IMR-90 (cell line): ENCODE data around the gene CD7. TPM values are rescaled to one million over a fixed set of nuclear protein-coding genes. Genes with fewer than 3 reads are reported as not detected.

Source experiments
- ATAC-seq: fragments of 200-7000 bp; cut with Tn5 transposase; 2 replicates; pipeline ENCODE4 v1.9.1; 2020; ENCODE audit warnings: low read depth, mild to moderate bottlenecking, moderate library complexity
- BruUV-seq: library from RNA; stranded (reverse); fragments of 400-500 nt; replicated peaks from 2 replicates; lab custom pipeline; 2021; lab: Mats Ljungman, UMichigan
- CTCF ChIA-PET: fragments of 300-600 bp; formaldehyde crosslinking; extraction: SDS; loops from one replicate; lab custom pipeline; 2021; ENCODE audit warnings: antibody characterized with exemption; lab: Yijun Ruan, JAX
- POLR2A ChIA-PET: fragments of 300-600 bp; sonication (Branson Sonifier 250); formaldehyde crosslinking; loops from one replicate; lab custom pipeline; 2022; ENCODE audit warnings: antibody characterized with exemption; ENCODE audit not compliant: unreplicated experiment; lab: Charles Lee
- DNase-seq: peaks from one replicate; pipeline ENCODE4 v3.0.0; 2013
- H2AFZ ChIP-seq: replicated peaks from 2 replicates; pipeline ENCODE3; 2013; ENCODE audit warnings: low read length, mild to moderate bottlenecking; ENCODE audit not compliant: poor library complexity
- H2AK5ac ChIP-seq: 2 replicates; pipeline ENCODE4 v1.6.1; 2013; ENCODE audit warnings: low read depth, low read length, inconsistent platforms
- H2AK9ac ChIP-seq: replicated peaks from 2 replicates; pipeline ENCODE3; 2013; ENCODE audit warnings: mild to moderate bottlenecking, low read depth, low read length, moderate library complexity; ENCODE audit not compliant: poor library complexity
- H2BK120ac ChIP-seq: 2 replicates; pipeline ENCODE4 v1.6.1; 2013; ENCODE audit warnings: low read depth, low read length, inconsistent platforms
- H2BK15ac ChIP-seq: 3 replicates; pipeline ENCODE4 v1.6.1; 2013; ENCODE audit warnings: low read depth, low read length, inconsistent platforms
- H2BK20ac ChIP-seq: 2 replicates; pipeline ENCODE4 v1.6.1; 2013; ENCODE audit warnings: low read depth, mild to moderate bottlenecking, inconsistent platforms, low read length, moderate library complexity
- H2BK5ac ChIP-seq: 2 replicates; pipeline ENCODE4 v1.6.1; 2013; ENCODE audit warnings: mild to moderate bottlenecking, low read depth, low read length, inconsistent platforms; ENCODE audit not compliant: poor library complexity, severe bottlenecking
- H3K14ac ChIP-seq: replicated peaks from 2 replicates; pipeline ENCODE4 v1.6.1; 2013; ENCODE audit warnings: low read depth, low read length, inconsistent platforms
- H3K18ac ChIP-seq: 2 replicates; pipeline ENCODE4 v1.6.1; 2013; ENCODE audit warnings: low read depth, low read length, control low read depth
- H3K23ac ChIP-seq: 2 replicates; pipeline ENCODE4 v1.6.1; 2013; ENCODE audit warnings: low read depth, low read length, inconsistent platforms
- H3K27ac ChIP-seq: 2 replicates; pipeline ENCODE4 v1.5.1; 2013; ENCODE audit warnings: mild to moderate bottlenecking, control low read depth, low read length; ENCODE audit not compliant: insufficient read depth
- H3K27me3 ChIP-seq: 2 replicates; pipeline ENCODE4 v1.6.1; 2013; ENCODE audit warnings: low read length; ENCODE audit not compliant: control insufficient read depth, insufficient read depth
- H3K36me3 ChIP-seq: 2 replicates; pipeline ENCODE4 v1.6.1; 2013; ENCODE audit warnings: low read length, mixed read lengths; ENCODE audit not compliant: control insufficient read depth, insufficient read depth
- H3K4ac ChIP-seq: 2 replicates; pipeline ENCODE4 v1.6.1; 2013; ENCODE audit warnings: low read depth, low read length, inconsistent platforms
- H3K4me1 ChIP-seq: 2 replicates; pipeline ENCODE4 v1.6.1; 2013; ENCODE audit warnings: low read length, mixed read lengths; ENCODE audit not compliant: control insufficient read depth, insufficient read depth
- H3K4me2 ChIP-seq: 2 replicates; pipeline ENCODE4 v1.6.1; 2013; ENCODE audit warnings: low read depth, mild to moderate bottlenecking, control low read depth, low read length, moderate library complexity
- H3K4me3 ChIP-seq: 2 replicates; pipeline ENCODE4 v1.5.1; 2013; ENCODE audit warnings: low read depth, mild to moderate bottlenecking, control low read depth, low read length, moderate library complexity; ENCODE audit not compliant: insufficient read depth
- H3K56ac ChIP-seq: 2 replicates; pipeline ENCODE4 v1.6.1; 2013; ENCODE audit warnings: low read length, inconsistent platforms; ENCODE audit not compliant: insufficient read depth; ENCODE audit errors: extremely low read depth
- H3K79me1 ChIP-seq, 2 experiments: 2 replicates each; pipeline ENCODE4 v1.6.1; 2013; ENCODE audit warnings: low read length in 2 of 2, inconsistent platforms in 1 of 2, low read depth in 1 of 2
- H3K9ac ChIP-seq: 2 replicates; pipeline ENCODE4 v1.6.1; 2013; ENCODE audit warnings: low read depth, low read length, control low read depth
- H3K9me1 ChIP-seq: 2 replicates; pipeline ENCODE4 v1.6.1; 2013; ENCODE audit warnings: low read length, inconsistent platforms; ENCODE audit not compliant: insufficient read depth
- H3K9me3 ChIP-seq: 2 replicates; pipeline ENCODE4 v1.6.1; 2013; ENCODE audit warnings: low read length; ENCODE audit not compliant: control insufficient read depth, insufficient read depth
- H4K20me1 ChIP-seq: 2 replicates; pipeline ENCODE4 v1.6.1; 2013; ENCODE audit warnings: low read length, inconsistent platforms; ENCODE audit not compliant: insufficient read depth
- H4K5ac ChIP-seq: 2 replicates; pipeline ENCODE4 v1.6.1; 2013; ENCODE audit warnings: mild to moderate bottlenecking, low read depth, low read length, control low read depth
- H4K8ac ChIP-seq, 2 experiments: 2 replicates each; pipeline ENCODE4 v1.6.1; 2013; ENCODE audit warnings: low read depth in 2 of 2, low read length in 2 of 2, control low read depth in 1 of 2, inconsistent platforms in 1 of 2
- H4K91ac ChIP-seq: 2 replicates; pipeline ENCODE4 v1.6.1; 2013; ENCODE audit warnings: low read depth, low read length, inconsistent platforms; ENCODE audit not compliant: insufficient read depth
- BHLHE40 ChIP-seq: fragments of 150-350 bp; IDR thresholded peaks from 2 replicates; pipeline ENCODE4 v1.6.1; 2016; ENCODE audit warnings: mild to moderate bottlenecking, low read depth, low read length
- CEBPB ChIP-seq: IDR thresholded peaks from 2 replicates; pipeline ENCODE4 v1.6.1; 2012; ENCODE audit warnings: low read depth, low read length, improper control_type of control experiment
- CHD1 ChIP-seq: IDR thresholded peaks from 2 replicates; pipeline ENCODE4 v1.6.1; 2012; ENCODE audit warnings: low read depth, low read length, improper control_type of control experiment
- MAFK ChIP-seq: IDR thresholded peaks from 2 replicates; pipeline ENCODE4 v1.6.1; 2012; ENCODE audit warnings: low read depth, low read length, improper control_type of control experiment
- MAZ ChIP-seq: IDR thresholded peaks from 2 replicates; pipeline ENCODE4 v1.6.1; 2012; ENCODE audit warnings: low read depth, mild to moderate bottlenecking, low read length, improper control_type of control experiment, moderate library complexity, borderline replicate concordance
- NFE2L2 ChIP-seq: fragments of 150-350 bp; IDR thresholded peaks from 2 replicates; pipeline ENCODE4 v1.6.1; 2016; ENCODE audit warnings: low read depth, mild to moderate bottlenecking, low read length
- POLR2A ChIP-seq: IDR thresholded peaks from 2 replicates; pipeline ENCODE4 v1.6.1; 2012; ENCODE audit warnings: mild to moderate bottlenecking, low read depth, low read length
- RCOR1 ChIP-seq: IDR thresholded peaks from 2 replicates; pipeline ENCODE4 v1.6.1; 2012; ENCODE audit warnings: mild to moderate bottlenecking, low read length, improper control_type of control experiment; ENCODE audit not compliant: insufficient replicate concordance
- RFX5 ChIP-seq: IDR thresholded peaks from 2 replicates; pipeline ENCODE4 v1.8.0; 2012; ENCODE audit warnings: low read depth, mild to moderate bottlenecking, low read length, moderate library complexity
- SMC3 ChIP-seq: fragments of 150-350 bp; IDR thresholded peaks from 2 replicates; pipeline ENCODE4 v1.6.1; 2016; ENCODE audit warnings: low read depth, mild to moderate bottlenecking, antibody characterized with exemption, low read length, moderate library complexity
- WGBS, 2 experiments: methylation state at CpG; one replicate each; pipeline versions ENCODE4 v1.1.5 to v1.1.7; 2013; ENCODE audit warnings: missing lambda C conversion rate in 2 of 2; ENCODE audit not compliant: insufficient read length in 1 of 2; ENCODE audit errors: extremely low coverage in 2 of 2; 5-methylcytosine and 5-hydroxymethylcytosine counted together
- dilution Hi-C: fragments of 300-500 bp; cut with HindIII; formaldehyde crosslinking; loops from one replicate; pipeline ENCODE4 v1.14.3; 2018; ENCODE audit warnings: low sequenced_read_pairs; ENCODE audit not compliant: unreplicated experiment
- in situ Hi-C: fragments of 300-500 bp; cut with MboI; formaldehyde crosslinking; loops from 3 replicates; pipeline ENCODE4 v1.14.3; 2019; ENCODE audit warnings: low sequenced_read_pairs, inconsistent platforms, mixed read lengths
- intact Hi-C: fragments of 100-400 bp; cut with micrococcal nuclease; formaldehyde crosslinking; loops from 2 replicates; pipeline ENCODE4 v1.10.0; 2022
- polyA plus RNA-seq, 3 experiments: library from polyadenylated mRNA; depleted of rRNA; stranded (reverse); fragments of >200 nt; gene quantifications; 2 replicates each; pipeline ENCODE4 v1.2.3, GENCODE V29; 2012; ENCODE audit warnings: low replicate concordance in 1 of 3
- total RNA-seq: library from RNA; depleted of rRNA; stranded (reverse); fragments of >200 nt; gene quantifications from 2 replicates; pipeline ENCODE4 v1.2.3, GENCODE V29; 2012

The CD7 gene
- total and polyA plus RNA-seq, 2 of the 4 experiments (the other 2 are of a cell fraction) = not detected

- TF ChIP-seq NFE2L2 = no peak
- no peak for TF ChIP-seq RCOR1
- no peak for TF ChIP-seq CHD1
- no peak for TF ChIP-seq SMC3
- TF ChIP-seq MAZ = no peak
- TF ChIP-seq MAFK = no peak
- no peak for TF ChIP-seq BHLHE40
- no peak for TF ChIP-seq RFX5
- TF ChIP-seq CEBPB = no peak
- no peak for TF ChIP-seq POLR2A
- no peak overlapping the region for H3K14ac ChIP-seq
- ChIA-PET POLR2A (no interaction called here), CTCF (no interaction called here)
- H3K36me3 ChIP-seq = no peaks in the 10 kb centered on the region; the same call in 1 of the 2 replicates
- no peak overlapping the region for H4K5ac ChIP-seq
- H3K4me2 ChIP-seq = no peak overlapping the region
- H2AFZ ChIP-seq = no peak overlapping the region
- no peak overlapping the region for H2BK15ac ChIP-seq
- H2BK120ac ChIP-seq = no peak overlapping the region
- H2BK20ac ChIP-seq = no peak overlapping the region
- intact Hi-C loops (no loop called here), in situ Hi-C loops (no loop called here), dilution Hi-C loops (no loop called here)
- H3K18ac ChIP-seq = no peak overlapping the region
- no peak overlapping the region for H3K56ac ChIP-seq
- H4K8ac ChIP-seq = no peak overlapping the region
- H3K4me1 ChIP-seq = peaks cover 25% of the 10 kb centered on the region
- no peaks in the 10 kb centered on the region for H4K20me1 ChIP-seq
- no peak overlapping the region for H2AK5ac ChIP-seq
- H2BK5ac ChIP-seq = no peak overlapping the region
- 93% methylated on average over 7 of the region's 16 CpGs; no CpG with 5 or more reads in 1 of the 2 experiments for WGBS, 2 experiments
- H3K9ac ChIP-seq = no peak overlapping the region
- peaks cover 20% of the 10 kb centered on the region for H3K9me1 ChIP-seq
- DNase-seq (no peak), ATAC-seq (no peak)
- no peak overlapping the region for H3K4ac ChIP-seq
- H4K91ac ChIP-seq = no peak overlapping the region
- BruUV-seq = no TSS peak
- no peak overlapping the region for H3K27ac ChIP-seq
- H3K79me1 ChIP-seq = peaks cover 2 to 9% of the 10 kb centered on the region in 2 experiments; a peak in 2 of 4 replicates
- no peaks in the 10 kb centered on the region for H3K27me3 ChIP-seq
- no peak overlapping the region for H3K4me3 ChIP-seq
- no peak overlapping the region for H3K23ac ChIP-seq
- no peaks in the 10 kb centered on the region for H3K9me3 ChIP-seq
- H2AK9ac ChIP-seq = no peak overlapping the region
Observed at GRCh38 chr17:82278786-82279391, 38.5 kb downstream of the CD7 start.
